Activated CD4-positive, alpha-beta T cell treated with anti-CD3 and anti-CD28 coated beads, Interleukin-2, amount 10 ng/mL, durations not matched to agents 7 days and 5 days (primary cell): ENCODE measurements around the gene WDFY1. TPM values are rescaled to one million over a fixed set of nuclear protein-coding genes. Genes with fewer than 3 reads are reported as not detected.

Source experiments
- CTCF ChIA-PET: fragments of 350-600 bp; sonication (Branson Sonifier 250); formaldehyde crosslinking; loops from one replicate; lab custom pipeline; 2021; ENCODE audit warnings: antibody characterized with exemption; lab: Charles Lee
- POLR2A ChIA-PET: fragments of 350-600 bp; sonication (Branson Sonifier 250); formaldehyde crosslinking; loops from one replicate; lab custom pipeline; 2021; ENCODE audit warnings: antibody characterized with exemption; lab: Charles Lee
- DNase-seq: peaks from one replicate; pipeline ENCODE4 v3.0.0-alpha.2; 2020
- H3K27ac Mint-ChIP-seq: one replicate; pipeline ENCODE4 v1.8.0; 2021; ENCODE audit warnings: mild to moderate bottlenecking, moderate library complexity, mixed read lengths
- H3K27me3 Mint-ChIP-seq: one replicate; pipeline ENCODE4 v1.8.0; 2021; ENCODE audit warnings: mixed read lengths
- H3K36me3 Mint-ChIP-seq: one replicate; pipeline ENCODE4 v1.8.0; 2021; ENCODE audit warnings: low read depth, mixed read lengths
- H3K4me1 Mint-ChIP-seq: one replicate; pipeline ENCODE4 v1.8.0; 2021; ENCODE audit warnings: mixed read lengths
- H3K4me3 Mint-ChIP-seq: one replicate; pipeline ENCODE4 v1.8.0; 2021; ENCODE audit warnings: mild to moderate bottlenecking, moderate library complexity, mixed read lengths
- H3K9me3 Mint-ChIP-seq: one replicate; pipeline ENCODE4 v1.8.0; 2021; ENCODE audit warnings: mixed read lengths
- total RNA-seq, 2 experiments: library from RNA; stranded (reverse); gene quantifications; one replicate each; pipeline ENCODE4 v1.2.3, GENCODE V29; 2021

WDFY1 gene
- total RNA-seq, 2 experiments from 2014 or later: 79.2 to 82.5 TPM

GRCh38 chr2:223855426-223855825 lies 89.7 kb downstream of the WDFY1 start:
- DNase-seq: no peak
- Mint-ChIP-seq H3K4me3 (no peak overlapping the region), H3K27ac (no peak overlapping the region), H3K4me1 (peaks cover 26% of the 10 kb centered on the region), H3K36me3 (peaks cover 50% of the 10 kb centered on the region), H3K9me3 (peaks cover 9% of the 10 kb centered on the region), H3K27me3 (no peaks in the 10 kb centered on the region)
- POLR2A ChIA-PET: no interaction called here
- CTCF ChIA-PET: no interaction called here

GRCh38 chr2:223854741-223855140 lies 90.4 kb downstream of the WDFY1 start:
- Mint-ChIP-seq H3K9me3 (peaks cover 13% of the 10 kb centered on the region), H3K27ac (no peak overlapping the region), H3K4me1 (peaks cover 26% of the 10 kb centered on the region), H3K27me3 (no peaks in the 10 kb centered on the region), H3K36me3 (peaks cover 57% of the 10 kb centered on the region), H3K4me3 (no peak overlapping the region)
- CTCF ChIA-PET: no interaction called here
- POLR2A ChIA-PET: no interaction called here
- DNase-seq: no peak

GRCh38 chr2:223853425-223853837 lies 91.7 kb downstream of the WDFY1 start:
- DNase-seq: no peak
- Mint-ChIP-seq H3K27ac (no peak overlapping the region), H3K4me1 (peaks cover 26% of the 10 kb centered on the region), H3K9me3 (peaks cover 23% of the 10 kb centered on the region), H3K27me3 (no peaks in the 10 kb centered on the region), H3K4me3 (no peak overlapping the region), H3K36me3 (peaks cover 69% of the 10 kb centered on the region)
- ChIA-PET CTCF (interaction anchor here (0.9 to 1.2 kb wide), 2 partner anchors 12 to 92 kb away, joined by 3 read pairs; no protein-coding TSS in a partner anchor), POLR2A (no interaction called here)

GRCh38 chr2:223852281-223852795 lies 92.8 kb downstream of the WDFY1 start:
- Mint-ChIP-seq H3K4me1 (peaks cover 36% of the 10 kb centered on the region), H3K4me3 (no peak overlapping the region), H3K27ac (no peak overlapping the region), H3K36me3 (peaks cover 80% of the 10 kb centered on the region), H3K9me3 (peaks cover 23% of the 10 kb centered on the region), H3K27me3 (no peaks in the 10 kb centered on the region)
- CTCF ChIA-PET: interaction anchor here (0.7 to 1.2 kb wide), 2 partner anchors 91 to 140 kb away, joined by 3 read pairs; no protein-coding TSS in a partner anchor
- DNase-seq: no peak
- POLR2A ChIA-PET: no interaction called here

GRCh38 chr2:223847410-223847809 lies 97.7 kb downstream of the WDFY1 start:
- Mint-ChIP-seq H3K4me3 (no peak overlapping the region), H3K27ac (no peak overlapping the region), H3K27me3 (no peaks in the 10 kb centered on the region), H3K4me1 (peaks cover 32% of the 10 kb centered on the region), H3K36me3 (peaks cover 62% of the 10 kb centered on the region), H3K9me3 (peaks cover 23% of the 10 kb centered on the region)
- DNase-seq: no peak
- ChIA-PET POLR2A (no interaction called here), CTCF (no interaction called here)

GRCh38 chr2:223846515-223846914 lies 98.6 kb downstream of the WDFY1 start:
- Mint-ChIP-seq H3K4me1 (peaks cover 25% of the 10 kb centered on the region), H3K27ac (no peak overlapping the region), H3K4me3 (no peak overlapping the region), H3K9me3 (peaks cover 23% of the 10 kb centered on the region), H3K36me3 (peaks cover 55% of the 10 kb centered on the region), H3K27me3 (no peaks in the 10 kb centered on the region)
- POLR2A ChIA-PET: no interaction called here
- CTCF ChIA-PET: interaction anchor here (0.6 to 0.7 kb wide), 2 partner anchors 25 to 261 kb away, joined by 5 to 6 read pairs; no protein-coding TSS in a partner anchor
- no peak for DNase-seq

- CTCF ChIA-PET: no interaction called here
These were observed 103.5 kb downstream of the WDFY1 start for GRCh38 chr2:223841436-223842190.

GRCh38 chr2:223837287-223838061 lies 107.7 kb downstream of the WDFY1 start, which contains the start of gene AP1S3:
Gene AP1S3, minus strand, starts transcription at chr2:223837582. Its CDS starts 132 bp downstream, at chr2:223837450.
- Mint-ChIP-seq H3K27me3 (no peaks in the 10 kb centered on the region), H3K27ac (peak within 1 kb of the TSS; percentile 89), H3K36me3 (no peaks in the 10 kb centered on the region), H3K4me1 (peaks cover 21% of the 10 kb centered on the region), H3K4me3 (peak within 1 kb of the TSS; percentile 95), H3K9me3 (no peaks in the 10 kb centered on the region)
- DNase-seq: peak; percentile 82
- CTCF ChIA-PET: no interaction called here
- POLR2A ChIA-PET: no interaction called here

More at GRCh38 chr2:223841436-223842190, 103.5 kb downstream of the WDFY1 start:
- no peaks in the 10 kb centered on the region for H3K27me3 Mint-ChIP-seq
- no peak overlapping the region for H3K4me3 Mint-ChIP-seq
- H3K36me3 Mint-ChIP-seq: peaks cover 7% of the 10 kb centered on the region
- POLR2A ChIA-PET: no interaction called here
- no peak overlapping the region for H3K27ac Mint-ChIP-seq
- H3K4me1 Mint-ChIP-seq: peaks cover 8% of the 10 kb centered on the region
- no peak for DNase-seq
- H3K9me3 Mint-ChIP-seq: no peaks in the 10 kb centered on the region

- H3K27ac Mint-ChIP-seq: no peak overlapping the region
- H3K4me1 Mint-ChIP-seq: peaks cover 24% of the 10 kb centered on the region
- no peaks in the 10 kb centered on the region for H3K36me3 Mint-ChIP-seq
- no peak for DNase-seq
- POLR2A ChIA-PET: no interaction called here
- H3K9me3 Mint-ChIP-seq: no peaks in the 10 kb centered on the region
- CTCF ChIA-PET: interaction anchor here (0.6 to 1.0 kb wide), 2 partner anchors 15 to 76 kb away, joined by 3 to 4 read pairs; no protein-coding TSS in a partner anchor
- H3K4me3 Mint-ChIP-seq: peak overlapping the region; percentile 95
- H3K27me3 Mint-ChIP-seq: no peaks in the 10 kb centered on the region
These were observed 109.2 kb downstream of the WDFY1 start for GRCh38 chr2:223835701-223836532.

GRCh38 chr2:223834431-223834830 lies 110.7 kb downstream of the WDFY1 start:
- Mint-ChIP-seq H3K36me3 (no peaks in the 10 kb centered on the region), H3K4me1 (peaks cover 24% of the 10 kb centered on the region), H3K4me3 (no peak overlapping the region), H3K9me3 (no peaks in the 10 kb centered on the region), H3K27me3 (no peaks in the 10 kb centered on the region), H3K27ac (no peak overlapping the region)
- ChIA-PET CTCF (interaction anchor here (1.0 kb wide), 1 partner anchor 16 kb away, joined by 3 read pairs; no protein-coding TSS in a partner anchor), POLR2A (no interaction called here)
- no peak for DNase-seq

- no peaks in the 10 kb centered on the region for H3K27me3 Mint-ChIP-seq
- CTCF ChIA-PET: no interaction called here
- H3K4me1 Mint-ChIP-seq: peaks cover 22% of the 10 kb centered on the region
These were observed 112.8 kb downstream of the WDFY1 start for GRCh38 chr2:223832241-223832903.

GRCh38 chr2:223829128-223829527 lies 116.0 kb downstream of the WDFY1 start:
- H3K36me3 Mint-ChIP-seq: no peaks in the 10 kb centered on the region
- no peaks in the 10 kb centered on the region for H3K9me3 Mint-ChIP-seq
- CTCF ChIA-PET: no interaction called here

More at GRCh38 chr2:223832241-223832903, 112.8 kb downstream of the WDFY1 start:
- Mint-ChIP-seq H3K27ac (no peak overlapping the region), H3K9me3 (no peaks in the 10 kb centered on the region), H3K36me3 (no peaks in the 10 kb centered on the region), H3K4me3 (no peak overlapping the region)
- POLR2A ChIA-PET: no interaction called here
- DNase-seq: no peak

More at GRCh38 chr2:223829128-223829527, 116.0 kb downstream of the WDFY1 start:
- POLR2A ChIA-PET: no interaction called here
- Mint-ChIP-seq H3K4me1 (peaks cover 6% of the 10 kb centered on the region), H3K27ac (no peak overlapping the region), H3K27me3 (no peaks in the 10 kb centered on the region), H3K4me3 (no peak overlapping the region)
- no peak for DNase-seq
